Lower leg skin (tissue), 3 donors: ENCODE data around the gene RUNX1.

Source experiments
- POLR2A ChIP-seq, 2 donors: fragments of 450-650 bp; IDR thresholded peaks; one replicate each; pipeline ENCODE4 v1.6.1; 2016 to 2017; ENCODE audit warnings: antibody characterized with exemption in 2 of 2, mild to moderate bottlenecking in 1 of 2, moderate library complexity in 1 of 2
- TF ChIP-seq, protein P1 (sequence below), 3 donors: fragments of 450-650 bp; IDR thresholded peaks; one replicate each; pipeline ENCODE4 v1.5.1; 2016; ENCODE audit warnings: antibody characterized with exemption in 3 of 3, mild to moderate bottlenecking in 3 of 3, moderate library complexity in 2 of 3

DNA sequence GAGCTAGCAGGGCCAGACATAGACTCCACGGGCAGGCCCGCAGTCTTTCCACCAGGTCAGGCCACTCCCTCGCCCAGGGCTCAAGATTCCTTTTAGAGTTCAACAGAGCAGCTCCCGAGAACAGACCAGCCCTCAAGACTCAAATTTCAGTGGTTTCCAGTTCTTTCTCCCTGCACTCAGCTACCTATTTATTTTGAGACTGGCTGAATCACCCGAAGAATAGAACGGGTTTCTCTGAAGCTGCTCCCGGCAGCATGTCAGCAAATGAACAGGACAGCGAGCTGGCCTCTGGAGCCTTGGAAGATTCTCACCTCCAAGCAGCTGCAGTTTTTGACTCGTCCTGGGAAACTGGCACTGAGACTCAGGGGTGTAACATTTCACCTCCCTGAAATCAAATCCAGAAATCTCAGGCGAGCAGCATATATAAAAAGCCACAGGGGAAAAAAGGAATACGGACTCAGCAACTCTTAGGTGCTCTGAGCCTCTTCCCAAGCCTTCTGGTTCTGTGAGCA, 202.4 kb downstream of the RUNX1 start:
- TF ChIP-seq, protein P1, sequence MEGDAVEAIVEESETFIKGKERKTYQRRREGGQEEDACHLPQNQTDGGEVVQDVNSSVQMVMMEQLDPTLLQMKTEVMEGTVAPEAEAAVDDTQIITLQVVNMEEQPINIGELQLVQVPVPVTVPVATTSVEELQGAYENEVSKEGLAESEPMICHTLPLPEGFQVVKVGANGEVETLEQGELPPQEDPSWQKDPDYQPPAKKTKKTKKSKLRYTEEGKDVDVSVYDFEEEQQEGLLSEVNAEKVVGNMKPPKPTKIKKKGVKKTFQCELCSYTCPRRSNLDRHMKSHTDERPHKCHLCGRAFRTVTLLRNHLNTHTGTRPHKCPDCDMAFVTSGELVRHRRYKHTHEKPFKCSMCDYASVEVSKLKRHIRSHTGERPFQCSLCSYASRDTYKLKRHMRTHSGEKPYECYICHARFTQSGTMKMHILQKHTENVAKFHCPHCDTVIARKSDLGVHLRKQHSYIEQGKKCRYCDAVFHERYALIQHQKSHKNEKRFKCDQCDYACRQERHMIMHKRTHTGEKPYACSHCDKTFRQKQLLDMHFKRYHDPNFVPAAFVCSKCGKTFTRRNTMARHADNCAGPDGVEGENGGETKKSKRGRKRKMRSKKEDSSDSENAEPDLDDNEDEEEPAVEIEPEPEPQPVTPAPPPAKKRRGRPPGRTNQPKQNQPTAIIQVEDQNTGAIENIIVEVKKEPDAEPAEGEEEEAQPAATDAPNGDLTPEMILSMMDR (IDR thresholded peaks at IDR 0.05): no peak
- no peak for TF ChIP-seq POLR2A (IDR thresholded peaks at IDR 0.05)
